GM12878 (cell line): ENCODE measurements around the gene MYO1D. TPM values are rescaled to one million over a fixed set of nuclear protein-coding genes. Genes with fewer than 3 reads are reported as not detected.

Experiments
- ATAC-seq: fragments of 200-7000 bp; cut with Tn5 transposase; 3 replicates; pipeline ENCODE4 v1.9.1; 2020; ENCODE audit warnings: mild to moderate bottlenecking, moderate library complexity
- BruUV-seq: library from RNA; stranded (reverse); fragments of 400-500 nt; replicated peaks from 2 replicates; lab custom pipeline; 2021; lab: Mats Ljungman, UMichigan
- CTCF ChIA-PET: fragments of 300-600 bp; sonication (Branson Sonifier 250); formaldehyde crosslinking; extraction: SDS; loops from one replicate; lab custom pipeline; 2021; ENCODE audit warnings: inconsistent platforms; lab: Yijun Ruan, JAX
- POLR2A ChIA-PET: fragments of 350-600 bp; formaldehyde crosslinking; extraction: SDS; loops from one replicate; lab custom pipeline; 2021; ENCODE audit warnings: inconsistent platforms; lab: Charles Lee
- RAD21 ChIA-PET: fragments of 300-600 bp; sonication (Branson Sonifier 250); formaldehyde crosslinking; loops from one replicate; lab custom pipeline; 2023; ENCODE audit warnings: antibody characterized with exemption; ENCODE audit not compliant: unreplicated experiment; lab: Charles Lee
- SMC1A ChIA-PET: fragments of 300-600 bp; sonication (Branson Sonifier 250); formaldehyde crosslinking; loops from one replicate; lab custom pipeline; 2023; ENCODE audit not compliant: unreplicated experiment, uncharacterized antibody; lab: Charles Lee
- DNase-seq: peaks from one replicate; pipeline ENCODE4 v3.0.0-alpha.2; 2011; ENCODE audit warnings: low read depth, low spot score
- FAIRE-seq: peaks from 3 replicates; lab custom pipeline; 2011; peaks lifted over from hg19 to GRCh38; lab: Jason Lieb, UNC
- H2AFZ ChIP-seq: 2 replicates; pipeline ENCODE4 v1.6.0; 2011; ENCODE audit warnings: low read depth, low read length, control low read depth; ENCODE audit not compliant: control insufficient read depth
- H3K27ac ChIP-seq: 2 replicates; pipeline ENCODE4 v1.5.1; 2011; ENCODE audit warnings: control low read depth; ENCODE audit not compliant: control insufficient read depth, insufficient read depth
- H3K27me3 ChIP-seq, 2 experiments: replicated peaks in 1 of 2; 2 replicates each; pipeline versions ENCODE4 v1.6.0 to v1.6.1; 2011; ENCODE audit warnings: low read length in 1 of 2; ENCODE audit not compliant: control insufficient read depth in 2 of 2, insufficient read depth in 2 of 2
- H3K36me3 ChIP-seq, 2 experiments: 2 replicates each; pipeline ENCODE4 v1.5.1; 2011; ENCODE audit warnings: low read length in 1 of 2; ENCODE audit not compliant: control insufficient read depth in 2 of 2, insufficient read depth in 2 of 2
- H3K4me1 ChIP-seq: 2 replicates; pipeline ENCODE4 v1.6.1; 2011; ENCODE audit warnings: mild to moderate bottlenecking, low read length, moderate library complexity, mixed read lengths; ENCODE audit not compliant: control insufficient read depth, insufficient read depth
- H3K4me2 ChIP-seq: 2 replicates; pipeline ENCODE4 v1.6.0; 2011; ENCODE audit warnings: control low read depth; ENCODE audit not compliant: control insufficient read depth, insufficient read depth
- H3K4me3 ChIP-seq: fragments of 200-600 bp; sonication (generic); 2 replicates; pipeline ENCODE4 v1.5.1; 2016
- H3K79me2 ChIP-seq: 2 replicates; pipeline ENCODE4 v1.6.0; 2011; ENCODE audit warnings: low read length; ENCODE audit not compliant: control insufficient read depth, insufficient read depth
- H3K9ac ChIP-seq: 2 replicates; pipeline ENCODE4 v1.8.0; 2011; ENCODE audit warnings: low read length, control low read depth, mixed read lengths; ENCODE audit not compliant: control insufficient read depth, insufficient read depth
- H3K9me3 ChIP-seq: replicated peaks from 3 replicates; pipeline ENCODE4 v1.5.1; 2011; ENCODE audit warnings: mild to moderate bottlenecking, low read length; ENCODE audit not compliant: control insufficient read depth, insufficient read depth
- H4K20me1 ChIP-seq: 2 replicates; pipeline ENCODE4 v1.6.0; 2011; ENCODE audit not compliant: control insufficient read depth, insufficient read depth
- SKIL ChIP-seq: fragments of 450-650 bp; IDR thresholded peaks from 2 replicates; pipeline ENCODE4 v1.6.1; 2017; ENCODE audit warnings: mild to moderate bottlenecking, low read depth, inconsistent platforms; ENCODE audit not compliant: poor library complexity, severe bottlenecking
- SPI1 ChIP-seq: IDR thresholded peaks from 2 replicates; pipeline ENCODE4 v1.6.1; 2011; ENCODE audit warnings: low read depth, mild to moderate bottlenecking, low read length, moderate library complexity, borderline replicate concordance; ENCODE audit not compliant: insufficient read depth
- WGBS: methylation state at CpG from one replicate; pipeline ENCODE4 v1.1.6; 2016; ENCODE audit warnings: low lambda C conversion rate; ENCODE audit not compliant: insufficient replicate concordance, insufficient coverage; ENCODE audit errors: missing lambda C conversion rate; 5-methylcytosine and 5-hydroxymethylcytosine counted together
- in situ Hi-C: fragments of 300-500 bp; cut with MboI; formaldehyde crosslinking; loops from 9 replicates; pipeline ENCODE4 v1.14.3; 2018; ENCODE audit warnings: mixed read lengths
- intact Hi-C: fragments of 100-400 bp; cut with micrococcal nuclease; formaldehyde crosslinking; loops from one replicate; pipeline ENCODE4 v1.14.2; 2022; ENCODE audit not compliant: unreplicated experiment
- polyA plus RNA-seq, 11 experiments: library from polyadenylated mRNA; depleted of rRNA in 4 of 11; unstranded in 6 of 11; stranded (reverse) in 5 of 11; fragments of >200 nt; fragmentation: Nextera tagmentation in 4 of 11; fragmentation: Illumina TruSeq in 1 of 11; extraction: Ambion mirVana in 4 of 11; extraction: Trizol in 1 of 11; gene quantifications; 1 replicate in 1 of 11; 2 replicates in 10 of 11; pipeline versions ENCODE4 v1.2.1 to v1.2.3, GENCODE V29; 2011 to 2016; ENCODE audit warnings: inconsistent platforms in 2 of 11, missing spikeins in 2 of 11, low read depth in 1 of 11
- total RNA-seq, 4 experiments: library from RNA; depleted of rRNA in 3 of 4; stranded (reverse); fragments of >200 nt in 3 of 4; fragmentation: Illumina TruSeq in 1 of 4; extraction: Trizol in 1 of 4; gene quantifications; 2 replicates each; pipeline versions ENCODE4 v1.2.1 to v1.2.3, GENCODE V29; 2013 to 2021

Gene MYO1D
- total and polyA plus RNA-seq, 10 of the 15 experiments (the other 5 are each of a cell fraction or from before 2014, with no cell fraction given): 1.8 to 37.7 (median 25.4) TPM

- Histone ChIP-seq H3K4me2 (peak overlapping the region; percentile 53), H3K9ac (peak overlapping the region; percentile 93), H3K79me2 (peaks cover 46% of the 10 kb centered on the region), H2AFZ (no peak overlapping the region)
- TSS peak; percentile 64 for BruUV-seq
- RAD21 ChIA-PET: interaction anchor here (1.1 to 2.0 kb wide), 5 partner anchors 18 to 282 kb away, joined by 3 to 4 read pairs (median 4); partner anchors contain the start of gene CDK5R1
- intact Hi-C loops: loop anchor here (2.0 kb wide), 1 partner anchor 193 kb away; no protein-coding TSS in a partner anchor
- TF ChIP-seq SPI1 (peak; percentile 29; the same call in 1 of the 2 replicates), SKIL (no peak)
- TF ChIP-seq, all 136 proteins: peak for 1
- DNase-seq: no peak
- ChIA-PET CTCF (interaction anchor here (0.6 to 6.3 kb wide), 8 partner anchors 10 to 354 kb away, joined by 3 to 102 read pairs (median 7); no protein-coding TSS in a partner anchor), SMC1A (interaction anchor here (0.9 to 2.2 kb wide), 6 partner anchors 16 to 337 kb away, joined by 3 to 8 read pairs (median 3); no protein-coding TSS in a partner anchor), POLR2A (interaction anchor here (0.5 kb wide), 1 partner anchor 20 kb away, joined by 3 read pairs; no protein-coding TSS in a partner anchor)
- H3K27me3 ChIP-seq: no peaks in the 10 kb centered on the region
- H3K4me1 ChIP-seq: peaks cover 3% of the 10 kb centered on the region
- H3K27ac ChIP-seq: 0 out of 2 replicates have a peak overlapping the region, but pooled peaks have one; percentile 81
- in situ Hi-C loops: no loop called here
- H3K4me3 ChIP-seq: peak overlapping the region; percentile 97
- 11% methylated on average over 6 of the region's 6 CpGs for WGBS
- no peak for ATAC-seq
- no peaks in the 10 kb centered on the region; the same call in 1 of the 2 replicates for H4K20me1 ChIP-seq
- H3K36me3 ChIP-seq: peaks cover 2 to 8% of the 10 kb centered on the region in 2 experiments; a peak in 3 of 4 replicates
- no peaks in the 10 kb centered on the region; the same call in 2 of the 3 replicates for H3K9me3 ChIP-seq
- FAIRE-seq: peak; percentile 61
Measured at GRCh38 chr17:32445497-32445896, 431.4 kb downstream of the MYO1D start.
